ENCODE results near the gene ELMOD3.

DNA sequence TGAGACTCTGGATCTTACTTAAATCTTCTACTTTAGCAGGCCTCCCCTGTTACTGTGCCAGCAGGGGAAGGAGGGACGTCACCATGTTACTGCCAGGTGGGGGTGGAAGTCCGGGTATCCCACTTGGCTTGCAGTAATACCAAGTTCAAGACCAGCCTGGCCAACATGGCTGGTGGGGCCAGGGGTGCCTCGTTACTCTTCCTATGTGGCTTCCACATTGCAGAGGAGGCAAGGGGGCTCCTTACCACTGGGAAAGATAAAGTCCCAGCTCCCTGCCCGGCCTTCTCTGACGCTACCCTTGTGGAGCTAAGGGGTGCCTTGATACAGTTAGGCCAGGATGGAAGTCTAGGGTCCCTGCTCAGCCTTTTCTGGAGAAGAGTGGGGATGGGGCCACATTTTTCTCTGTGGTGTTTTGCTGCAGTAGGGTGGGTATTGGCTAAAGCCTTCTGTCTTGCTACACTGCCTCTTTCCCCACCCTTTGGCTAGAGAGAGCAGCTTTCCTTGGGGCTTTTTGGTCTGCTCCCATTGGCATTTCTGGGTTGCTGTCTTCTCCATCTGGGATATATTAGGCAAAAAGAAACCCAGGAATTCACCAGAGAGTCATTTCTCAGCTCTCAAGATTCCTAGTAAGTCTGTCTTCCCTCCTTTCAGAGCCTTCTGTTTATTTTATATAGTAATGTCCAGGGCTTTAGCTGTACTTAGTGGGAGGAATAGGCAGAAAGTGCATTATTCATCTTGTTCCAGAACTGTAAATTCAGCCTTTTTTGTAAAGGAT is 21.9 kb downstream of the ELMOD3 start:
- TF ChIP-seq POLR2A (IDR thresholded peaks at IDR 0.05; ENCODE audit: control extremely low read depth in 1 of 2, low read depth in 2 of 2, low read length in 2 of 2): no peak
- no peak for TF ChIP-seq SIX5 (IDR thresholded peaks at IDR 0.05; ENCODE audit: low read depth, low read length)
- no peak for TF ChIP-seq POLR2AphosphoS5 (IDR thresholded peaks at IDR 0.05; ENCODE audit: low read depth, low read length)
- no peak for TF ChIP-seq TEAD4 (IDR thresholded peaks at IDR 0.05; ENCODE audit: low read depth, low read length)
- no peak for TF ChIP-seq SP2 (IDR thresholded peaks at IDR 0.05; ENCODE audit: low read length)

Measured in H1 (cell line).